Fibroblast of lung (primary cell): ENCODE results near the gene ATP2B2. TPM values are rescaled to one million over a fixed set of nuclear protein-coding genes. Genes with fewer than 3 reads are reported as not detected.

Experiments used
- DNase-seq, 2 donors: peaks; one replicate each; pipeline versions ENCODE4 v3.0.0 to v3.0.0-alpha.2; 2010; ENCODE audit warnings: low read depth in 2 of 2
- H2AFZ ChIP-seq: 2 replicates; pipeline ENCODE4 v1.5.1; 2012; ENCODE audit warnings: low read length, control low read depth, inconsistent platforms
- H3K27ac ChIP-seq: 2 replicates; pipeline ENCODE4 v1.5.1; 2011; ENCODE audit warnings: low read length, control low read depth; ENCODE audit not compliant: insufficient read depth
- H3K27me3 ChIP-seq: 2 replicates; pipeline ENCODE4 v1.5.1; 2011; ENCODE audit warnings: mild to moderate bottlenecking, low read length; ENCODE audit not compliant: control insufficient read depth, insufficient read depth
- H3K36me3 ChIP-seq: 2 replicates; pipeline ENCODE4 v1.5.1; 2011; ENCODE audit warnings: low read length; ENCODE audit not compliant: control insufficient read depth, insufficient read depth
- H3K4me1 ChIP-seq: 2 replicates; pipeline ENCODE4 v1.5.1; 2011; ENCODE audit warnings: low read length; ENCODE audit not compliant: control insufficient read depth, insufficient read depth; ENCODE audit errors: extremely low read depth
- H3K4me2 ChIP-seq: 2 replicates; pipeline ENCODE4 v1.5.1; 2011; ENCODE audit warnings: low read length, control low read depth; ENCODE audit not compliant: insufficient read depth; ENCODE audit errors: extremely low read depth
- H3K4me3 ChIP-seq, 4 experiments: fragments of 200-600 bp in 1 of 4; sonication (generic) in 1 of 4; replicated peaks in 1 of 4; 2 replicates each; pipeline ENCODE4 v1.5.1; 2011 to 2016; ENCODE audit warnings: low read length in 4 of 4, low read depth in 3 of 4, mild to moderate bottlenecking in 3 of 4, control low read depth in 2 of 4, inconsistent platforms in 1 of 4, mixed read lengths in 1 of 4; ENCODE audit not compliant: insufficient read depth in 1 of 4; ENCODE audit errors: control extremely low read depth in 1 of 4
- H3K79me2 ChIP-seq: 2 replicates; pipeline ENCODE4 v1.5.1; 2012; ENCODE audit warnings: mild to moderate bottlenecking, low read length, inconsistent platforms; ENCODE audit not compliant: control insufficient read depth, insufficient read depth
- H3K9ac ChIP-seq: 2 replicates; pipeline ENCODE4 v1.5.1; 2011; ENCODE audit warnings: mild to moderate bottlenecking, low read length, control low read depth; ENCODE audit not compliant: insufficient read depth
- H3K9me3 ChIP-seq: 2 replicates; pipeline ENCODE4 v1.5.1; 2012; ENCODE audit warnings: low read depth, low read length; ENCODE audit not compliant: control insufficient read depth, insufficient read depth
- H4K20me1 ChIP-seq: 2 replicates; pipeline ENCODE4 v1.5.1; 2011; ENCODE audit warnings: low read length; ENCODE audit not compliant: control insufficient read depth, insufficient read depth; ENCODE audit errors: extremely low read depth
- EZH2 ChIP-seq: IDR thresholded peaks from 2 replicates; pipeline ENCODE4 v1.5.1; 2012; ENCODE audit warnings: low read length, control low read depth, mild to moderate bottlenecking; ENCODE audit errors: missing control alignments
- polyA plus RNA-seq, 2 donors: library from polyadenylated mRNA; depleted of rRNA in 1 of 2; stranded (reverse) in 1 of 2; unstranded in 1 of 2; fragments of >200 nt; gene quantifications; 2 replicates each; pipeline ENCODE4 v1.2.1, GENCODE V29; 2011 to 2012; ENCODE audit warnings: missing spikeins in 1 of 2
- total RNA-seq: library from RNA; depleted of rRNA; stranded (reverse); fragments of >200 nt; gene quantifications from 2 replicates; pipeline ENCODE4 v1.2.1, GENCODE V29; 2014
- TF ChIP-seq, protein P1 (sequence below), 2 donors: IDR thresholded peaks in 1 of 2; conservative IDR thresholded peaks in 1 of 2; 1 replicate in 1 of 2; 2 replicates in 1 of 2; pipeline ENCODE4 v1.5.1; 2011 to 2012; ENCODE audit warnings: low read length in 2 of 2, control low read depth in 1 of 2, inconsistent platforms in 1 of 2, low read depth in 1 of 2, mild to moderate bottlenecking in 1 of 2

ATP2B2 gene
- total and polyA plus RNA-seq, 2 donors (not counting 1 experiment from before 2014, with no cell fraction given): not detected

DNA sequence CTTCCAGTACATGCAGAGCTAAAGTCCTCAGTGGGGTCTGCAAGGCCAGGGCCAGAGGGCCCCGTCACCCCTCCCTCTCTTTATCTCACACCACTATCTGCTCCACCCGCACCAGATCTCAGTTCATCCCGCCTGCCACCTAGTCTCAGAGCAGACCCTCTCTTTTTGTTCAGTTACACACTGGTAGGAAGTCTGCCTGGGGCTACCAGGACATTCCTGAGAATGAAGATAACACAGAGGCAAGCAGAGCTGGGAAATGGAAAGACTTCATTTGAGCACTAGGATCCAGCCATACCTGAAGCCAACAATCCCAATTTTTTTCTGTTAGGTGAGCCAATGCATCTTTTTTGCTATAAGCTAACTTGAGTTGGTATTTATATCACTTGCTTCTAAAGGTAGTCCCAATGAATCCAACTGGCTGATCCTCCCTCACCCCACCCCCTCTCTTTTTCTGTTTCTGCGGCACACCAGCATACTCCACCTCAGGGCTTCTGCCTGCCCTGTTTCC is 24.5 kb downstream of the ATP2B2 start:
- TF ChIP-seq EZH2: no peak
- TF ChIP-seq, protein P1, sequence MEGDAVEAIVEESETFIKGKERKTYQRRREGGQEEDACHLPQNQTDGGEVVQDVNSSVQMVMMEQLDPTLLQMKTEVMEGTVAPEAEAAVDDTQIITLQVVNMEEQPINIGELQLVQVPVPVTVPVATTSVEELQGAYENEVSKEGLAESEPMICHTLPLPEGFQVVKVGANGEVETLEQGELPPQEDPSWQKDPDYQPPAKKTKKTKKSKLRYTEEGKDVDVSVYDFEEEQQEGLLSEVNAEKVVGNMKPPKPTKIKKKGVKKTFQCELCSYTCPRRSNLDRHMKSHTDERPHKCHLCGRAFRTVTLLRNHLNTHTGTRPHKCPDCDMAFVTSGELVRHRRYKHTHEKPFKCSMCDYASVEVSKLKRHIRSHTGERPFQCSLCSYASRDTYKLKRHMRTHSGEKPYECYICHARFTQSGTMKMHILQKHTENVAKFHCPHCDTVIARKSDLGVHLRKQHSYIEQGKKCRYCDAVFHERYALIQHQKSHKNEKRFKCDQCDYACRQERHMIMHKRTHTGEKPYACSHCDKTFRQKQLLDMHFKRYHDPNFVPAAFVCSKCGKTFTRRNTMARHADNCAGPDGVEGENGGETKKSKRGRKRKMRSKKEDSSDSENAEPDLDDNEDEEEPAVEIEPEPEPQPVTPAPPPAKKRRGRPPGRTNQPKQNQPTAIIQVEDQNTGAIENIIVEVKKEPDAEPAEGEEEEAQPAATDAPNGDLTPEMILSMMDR (conservative IDR thresholded peaks at IDR 0.05 in 1 of 2, IDR thresholded peaks at IDR 0.05 in 1 of 2; ENCODE audit: low read depth in 1 of 2, low read length in 2 of 2): no peak
- H4K20me1 ChIP-seq: peaks cover 1% of the 10 kb centered on the region
- H3K79me2 ChIP-seq: no peaks in the 10 kb centered on the region
- no peaks in the 10 kb centered on the region for H3K27me3 ChIP-seq
- H3K36me3 ChIP-seq: no peaks in the 10 kb centered on the region
- no peak overlapping the region for H3K27ac ChIP-seq
- no peak overlapping the region for H3K4me3 ChIP-seq
- H3K9ac ChIP-seq: no peak overlapping the region
- H2AFZ ChIP-seq: no peak overlapping the region
- H3K9me3 ChIP-seq: no peaks in the 10 kb centered on the region
- DNase-seq: no peak
- H3K4me2 ChIP-seq: no peak overlapping the region
- no peaks in the 10 kb centered on the region for H3K4me1 ChIP-seq

DNA sequence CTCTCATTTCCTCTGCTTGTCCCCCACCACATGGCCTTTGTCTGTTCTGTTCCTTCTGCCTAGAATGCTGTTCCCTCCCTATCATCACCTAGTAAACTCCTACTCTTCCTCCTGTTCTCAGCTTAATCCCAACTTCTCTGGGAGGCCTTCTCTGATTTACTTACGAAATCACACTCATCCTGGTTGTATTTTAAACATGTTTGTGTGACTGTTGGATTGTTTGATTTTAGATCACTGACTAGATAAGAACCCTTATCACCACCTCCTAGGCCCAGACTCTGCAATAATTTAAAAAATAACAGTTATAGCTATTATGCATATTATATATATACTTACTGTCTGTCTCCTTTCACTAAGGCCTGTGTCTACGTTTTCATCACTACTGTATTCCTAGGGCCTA is 26.1 kb downstream of the ATP2B2 start:
- no peak overlapping the region for H3K4me2 ChIP-seq
- no peak overlapping the region for H3K27ac ChIP-seq
- no peaks in the 10 kb centered on the region for H3K27me3 ChIP-seq
- no peak for DNase-seq
- H4K20me1 ChIP-seq: peaks cover 1% of the 10 kb centered on the region
- no peaks in the 10 kb centered on the region for H3K36me3 ChIP-seq
- H3K4me1 ChIP-seq: no peaks in the 10 kb centered on the region
- no peaks in the 10 kb centered on the region for H3K9me3 ChIP-seq
- H2AFZ ChIP-seq: no peak overlapping the region
- H3K4me3 ChIP-seq: no peak overlapping the region
- no peak overlapping the region for H3K9ac ChIP-seq
- no peaks in the 10 kb centered on the region for H3K79me2 ChIP-seq
- TF ChIP-seq, protein P1 (conservative IDR thresholded peaks at IDR 0.05 in 1 of 2, IDR thresholded peaks at IDR 0.05 in 1 of 2; ENCODE audit: low read depth in 1 of 2, low read length in 2 of 2): no peak
- TF ChIP-seq EZH2: no peak

DNA sequence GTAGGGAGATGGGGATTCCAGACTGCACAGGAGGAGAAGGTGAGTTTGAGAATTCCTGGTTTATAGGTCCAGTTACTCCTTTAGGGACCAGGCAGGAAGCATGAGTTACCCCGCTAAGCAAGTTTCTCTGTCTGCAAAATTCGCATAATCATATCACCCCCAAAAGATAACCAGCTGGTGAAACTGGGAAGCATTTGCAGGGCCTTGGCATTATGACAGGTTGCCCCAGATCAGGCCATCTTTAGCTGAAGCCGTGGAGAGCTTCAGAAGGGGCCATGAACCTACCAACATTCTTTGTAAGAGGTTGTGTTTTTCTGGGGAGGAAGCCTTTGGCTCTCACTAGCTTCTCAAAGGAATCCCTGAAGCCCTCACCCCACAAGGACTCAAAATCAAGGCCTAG is 29.4 kb downstream of the ATP2B2 start:
- H3K27me3 ChIP-seq: peaks cover 6% of the 10 kb centered on the region
- H3K9me3 ChIP-seq: no peaks in the 10 kb centered on the region
- no peaks in the 10 kb centered on the region for H3K79me2 ChIP-seq
- no peak overlapping the region for H3K4me3 ChIP-seq
- no peak overlapping the region for H3K27ac ChIP-seq
- H2AFZ ChIP-seq: no peak overlapping the region
- TF ChIP-seq, protein P1 (conservative IDR thresholded peaks at IDR 0.05 in 1 of 2, IDR thresholded peaks at IDR 0.05 in 1 of 2; ENCODE audit: low read depth in 1 of 2, low read length in 2 of 2): no peak
- TF ChIP-seq EZH2: no peak
- no peaks in the 10 kb centered on the region for H3K4me1 ChIP-seq
- no peaks in the 10 kb centered on the region for H3K36me3 ChIP-seq
- H3K9ac ChIP-seq: no peak overlapping the region
- no peak for DNase-seq
- H3K4me2 ChIP-seq: no peak overlapping the region
- no peaks in the 10 kb centered on the region for H4K20me1 ChIP-seq
